ENCODE results near the gene RAB17.

DNA sequence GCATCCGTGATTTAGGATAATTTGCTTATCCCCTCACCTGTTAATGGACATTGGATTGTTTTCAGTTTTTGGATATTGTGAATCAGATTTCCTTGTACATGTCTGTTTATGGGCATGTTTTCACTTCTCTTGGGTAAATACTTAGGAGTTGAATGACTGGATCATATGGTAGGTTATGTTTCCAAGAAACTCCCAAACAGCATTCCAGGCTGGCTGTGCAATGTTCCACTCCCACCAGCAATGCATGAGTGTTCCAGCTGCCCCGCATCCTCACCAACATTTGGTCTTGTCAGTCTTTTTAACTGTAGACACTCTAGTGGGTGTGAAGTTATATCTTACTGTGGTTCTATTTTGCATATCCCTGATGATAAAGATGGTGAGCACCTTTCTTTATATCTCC is 27.9 kb upstream of the RAB17 start:
- TF ChIP-seq EZH2 (IDR thresholded peaks at IDR 0.05; ENCODE audit: borderline replicate concordance): no peak
- TF ChIP-seq, protein P1, sequence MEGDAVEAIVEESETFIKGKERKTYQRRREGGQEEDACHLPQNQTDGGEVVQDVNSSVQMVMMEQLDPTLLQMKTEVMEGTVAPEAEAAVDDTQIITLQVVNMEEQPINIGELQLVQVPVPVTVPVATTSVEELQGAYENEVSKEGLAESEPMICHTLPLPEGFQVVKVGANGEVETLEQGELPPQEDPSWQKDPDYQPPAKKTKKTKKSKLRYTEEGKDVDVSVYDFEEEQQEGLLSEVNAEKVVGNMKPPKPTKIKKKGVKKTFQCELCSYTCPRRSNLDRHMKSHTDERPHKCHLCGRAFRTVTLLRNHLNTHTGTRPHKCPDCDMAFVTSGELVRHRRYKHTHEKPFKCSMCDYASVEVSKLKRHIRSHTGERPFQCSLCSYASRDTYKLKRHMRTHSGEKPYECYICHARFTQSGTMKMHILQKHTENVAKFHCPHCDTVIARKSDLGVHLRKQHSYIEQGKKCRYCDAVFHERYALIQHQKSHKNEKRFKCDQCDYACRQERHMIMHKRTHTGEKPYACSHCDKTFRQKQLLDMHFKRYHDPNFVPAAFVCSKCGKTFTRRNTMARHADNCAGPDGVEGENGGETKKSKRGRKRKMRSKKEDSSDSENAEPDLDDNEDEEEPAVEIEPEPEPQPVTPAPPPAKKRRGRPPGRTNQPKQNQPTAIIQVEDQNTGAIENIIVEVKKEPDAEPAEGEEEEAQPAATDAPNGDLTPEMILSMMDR (IDR thresholded peaks at IDR 0.05; ENCODE audit: poor library complexity): no peak

All from hepatocyte (in vitro differentiated cells).